ENCODE data around the gene FAM111B. TPM values are rescaled to one million over a fixed set of nuclear protein-coding genes. Genes with fewer than 3 reads are reported as not detected.

Gene FAM111B
- total RNA-seq, 2 donors from 2014 or later = 0.11 to 0.20 TPM

- peak in 1 of 2 donors; percentile 38 for TF ChIP-seq CTCF (IDR thresholded peaks at IDR 0.05)
- H3K36me3 ChIP-seq = no peaks in the 10 kb centered on the region
- no peaks in the 10 kb centered on the region for H3K27me3 ChIP-seq
- H3K4me1 ChIP-seq = peaks cover 0 to 18% of the 10 kb centered on the region in 2 donors
- DNase-seq (ENCODE audit: low spot score) = peak; percentile 90
- H3K4me3 ChIP-seq = peak within 1 kb of the TSS; percentile 66 to 69
- H3K27ac ChIP-seq = peak within 1 kb of the TSS; percentile 88 to 89
- H3K9me3 ChIP-seq = no peaks in the 10 kb centered on the region
Observed at GRCh38 chr11:59142530-59143507, 35.8 kb downstream of the FAM111B start, which contains the start of gene FAM111A. FAM111A (plus strand) TSS chr11:59142856; CDS start chr11:59148873, 6,017 bp downstream.

DNA sequence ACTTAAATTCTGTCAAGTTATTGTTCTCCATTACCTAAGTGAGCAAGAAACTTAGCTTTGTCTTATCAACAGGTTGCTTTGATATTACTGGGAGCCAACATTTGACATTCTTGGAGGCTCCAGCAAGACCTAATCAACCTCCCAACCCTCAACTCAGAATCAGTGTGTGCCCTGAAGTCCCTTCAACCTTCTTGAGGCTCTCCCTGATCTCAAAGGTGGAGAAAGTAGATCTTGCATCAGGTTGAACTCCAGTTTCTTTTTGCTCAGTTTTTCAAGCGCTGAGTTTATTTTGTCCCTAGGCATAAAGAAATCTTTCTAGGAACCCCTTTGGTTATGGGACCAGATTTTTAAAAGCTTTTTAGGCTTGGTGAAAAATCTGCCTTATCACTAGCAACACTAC lies 37.1 kb downstream of the FAM111B start:
- Histone ChIP-seq H3K9me3 (no peaks in the 10 kb centered on the region), H3K27ac (peak overlapping the region; percentile 88 to 89), H3K4me1 (peaks cover 0 to 18% of the 10 kb centered on the region in 2 donors), H3K36me3 (no peaks in the 10 kb centered on the region), H3K4me3 (peak overlapping the region; percentile 33 to 58), H3K27me3 (no peaks in the 10 kb centered on the region)
- no peak for DNase-seq (ENCODE audit: low spot score)
- TF ChIP-seq CTCF (IDR thresholded peaks at IDR 0.05) = no peak

GRCh38 chr11:59144579-59145345 lies 37.7 kb downstream of the FAM111B start:
- no peak for TF ChIP-seq CTCF (IDR thresholded peaks at IDR 0.05)
- peak; percentile 81 for DNase-seq (ENCODE audit: low spot score)
- Histone ChIP-seq H3K9me3 (no peaks in the 10 kb centered on the region), H3K4me3 (peak overlapping the region; percentile 33 to 58), H3K27me3 (no peaks in the 10 kb centered on the region), H3K36me3 (no peaks in the 10 kb centered on the region), H3K27ac (peak overlapping the region; percentile 88 to 89), H3K4me1 (peaks cover 0 to 18% of the 10 kb centered on the region in 2 donors)

DNA sequence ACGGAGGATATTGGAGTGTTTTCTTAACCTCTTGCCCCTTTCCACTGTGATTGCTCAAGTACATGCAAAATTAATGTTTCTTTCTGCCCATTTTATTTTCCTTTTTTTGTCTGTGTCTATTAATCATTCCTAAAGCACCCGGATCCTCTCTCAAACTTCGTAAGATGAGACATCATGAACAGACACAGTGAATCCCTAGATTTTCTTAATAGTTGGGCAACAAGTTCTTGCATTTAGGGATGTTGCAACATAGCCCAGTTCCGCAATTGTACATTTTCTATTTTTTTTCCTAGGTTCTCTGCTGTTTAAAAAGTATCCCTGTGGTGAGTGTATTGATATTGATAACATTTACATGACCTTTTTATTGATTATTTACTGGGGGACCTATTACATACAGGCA lies 38.5 kb downstream of the FAM111B start:
- Histone ChIP-seq H3K4me3 (peak overlapping the region in 1 of 2 donors; percentile 58), H3K4me1 (peaks cover 0 to 18% of the 10 kb centered on the region in 2 donors), H3K27me3 (no peaks in the 10 kb centered on the region), H3K27ac (peak overlapping the region; percentile 88 to 89), H3K9me3 (no peaks in the 10 kb centered on the region), H3K36me3 (no peaks in the 10 kb centered on the region)
- DNase-seq (ENCODE audit: low spot score) = no peak
- TF ChIP-seq CTCF (IDR thresholded peaks at IDR 0.05) = no peak

DNA sequence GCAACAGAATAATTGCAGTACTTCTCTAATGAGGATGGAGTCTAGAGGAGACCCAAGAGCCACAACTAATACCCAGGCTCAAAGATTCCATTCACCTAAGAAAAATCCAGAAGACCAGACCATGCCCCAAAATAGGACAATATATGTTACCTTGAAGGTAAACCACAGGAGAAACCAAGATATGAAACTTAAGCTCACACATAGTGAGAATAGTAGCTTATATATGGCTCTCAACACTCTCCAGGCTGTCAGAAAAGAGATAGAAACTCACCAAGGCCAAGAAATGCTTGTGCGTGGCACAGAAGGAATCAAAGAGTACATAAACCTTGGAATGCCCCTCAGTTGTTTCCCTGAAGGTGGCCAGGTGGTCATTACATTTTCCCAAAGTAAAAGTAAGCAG lies 44.7 kb downstream of the FAM111B start:
- no peak for DNase-seq (ENCODE audit: low spot score)
- H3K4me3 ChIP-seq = no peak overlapping the region
- peaks cover 13% of the 10 kb centered on the region for H3K36me3 ChIP-seq
- TF ChIP-seq CTCF (IDR thresholded peaks at IDR 0.05) = no peak
- H3K4me1 ChIP-seq = no peaks in the 10 kb centered on the region
- H3K9me3 ChIP-seq = no peaks in the 10 kb centered on the region
- H3K27ac ChIP-seq = no peak overlapping the region
- H3K27me3 ChIP-seq = no peaks in the 10 kb centered on the region

Data from right atrium auricular region (tissue), 2 donors.